ENCODE measurements around the gene STK24.

DNA sequence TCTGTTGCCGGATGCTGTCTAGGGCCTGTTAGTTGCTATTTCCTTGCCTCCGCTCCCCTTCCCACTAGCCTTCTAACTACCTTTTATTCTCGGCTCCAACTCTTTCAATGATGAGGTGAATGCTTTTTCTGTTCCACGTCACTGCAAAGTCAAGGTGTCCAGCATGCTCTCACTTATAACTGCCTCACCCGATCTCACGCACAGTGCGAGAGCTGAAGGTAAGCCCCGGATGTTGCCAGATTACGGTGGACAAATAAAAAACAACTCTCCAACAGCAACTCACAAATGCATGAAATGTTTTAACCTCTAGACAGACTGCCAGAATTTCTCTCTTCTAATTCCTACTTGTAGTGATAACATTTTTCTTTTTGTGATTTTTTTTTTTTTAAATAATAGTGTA is 169.9 kb downstream of the STK24 start:
- TF ChIP-seq, protein P1, sequence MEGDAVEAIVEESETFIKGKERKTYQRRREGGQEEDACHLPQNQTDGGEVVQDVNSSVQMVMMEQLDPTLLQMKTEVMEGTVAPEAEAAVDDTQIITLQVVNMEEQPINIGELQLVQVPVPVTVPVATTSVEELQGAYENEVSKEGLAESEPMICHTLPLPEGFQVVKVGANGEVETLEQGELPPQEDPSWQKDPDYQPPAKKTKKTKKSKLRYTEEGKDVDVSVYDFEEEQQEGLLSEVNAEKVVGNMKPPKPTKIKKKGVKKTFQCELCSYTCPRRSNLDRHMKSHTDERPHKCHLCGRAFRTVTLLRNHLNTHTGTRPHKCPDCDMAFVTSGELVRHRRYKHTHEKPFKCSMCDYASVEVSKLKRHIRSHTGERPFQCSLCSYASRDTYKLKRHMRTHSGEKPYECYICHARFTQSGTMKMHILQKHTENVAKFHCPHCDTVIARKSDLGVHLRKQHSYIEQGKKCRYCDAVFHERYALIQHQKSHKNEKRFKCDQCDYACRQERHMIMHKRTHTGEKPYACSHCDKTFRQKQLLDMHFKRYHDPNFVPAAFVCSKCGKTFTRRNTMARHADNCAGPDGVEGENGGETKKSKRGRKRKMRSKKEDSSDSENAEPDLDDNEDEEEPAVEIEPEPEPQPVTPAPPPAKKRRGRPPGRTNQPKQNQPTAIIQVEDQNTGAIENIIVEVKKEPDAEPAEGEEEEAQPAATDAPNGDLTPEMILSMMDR (IDR thresholded peaks at IDR 0.05) = no peak
- no peak for TF ChIP-seq POLR2A (IDR thresholded peaks at IDR 0.05)
- no peak for TF ChIP-seq POLR2AphosphoS5 (IDR thresholded peaks at IDR 0.05)

Measured in breast epithelium (tissue), 3 donors.